ENCODE measurements around the gene MKX. TPM values are rescaled to one million over a fixed set of nuclear protein-coding genes. Genes with fewer than 3 reads are reported as not detected.

Gene MKX
- polyA plus RNA-seq, 2 of the 4 experiments (the other 2 are of a cell fraction) = 0.03 TPM; not detected in 1

DNA sequence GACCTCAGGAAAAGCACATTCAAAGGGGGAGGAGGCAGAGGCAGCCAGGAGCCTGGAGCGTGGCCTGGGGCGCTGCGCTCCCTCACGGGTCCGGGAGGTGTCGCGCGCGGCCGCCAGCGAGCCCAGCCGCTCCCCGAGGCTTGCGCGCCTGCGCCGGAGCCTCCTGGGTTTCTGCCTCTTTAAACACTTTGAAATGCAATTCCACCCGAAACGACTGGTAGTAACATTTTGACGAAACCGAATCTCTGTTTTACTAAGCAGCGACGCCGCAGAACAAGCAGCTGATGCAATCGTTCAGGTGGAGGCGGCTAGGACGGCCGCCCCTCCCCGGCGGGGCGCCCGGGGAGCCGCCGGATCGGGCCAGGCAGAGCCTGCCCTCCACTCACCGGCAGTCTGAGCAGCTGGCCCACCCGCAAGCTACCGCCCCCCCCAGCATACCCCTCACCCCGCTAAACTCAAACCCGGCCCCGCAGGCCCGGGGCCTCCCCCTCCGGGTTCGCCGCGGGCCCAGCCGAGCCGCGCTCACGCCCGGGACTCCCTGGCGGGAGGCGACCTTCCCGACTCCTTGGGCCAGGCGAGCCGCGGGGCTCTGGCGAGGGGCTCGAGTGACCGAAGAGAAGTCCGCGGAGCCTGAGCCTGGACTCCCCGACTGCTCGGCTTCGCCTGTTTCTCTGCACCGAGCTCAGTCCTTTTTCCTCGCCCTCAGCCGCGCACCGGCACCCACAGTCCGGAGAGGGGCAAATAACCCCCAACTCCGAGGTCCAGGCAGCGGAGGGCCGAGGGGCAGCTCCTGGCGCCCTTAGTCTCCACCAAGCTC lies 3.2 kb downstream of the MKX start (continued):
- TF ChIP-seq, protein P1, sequence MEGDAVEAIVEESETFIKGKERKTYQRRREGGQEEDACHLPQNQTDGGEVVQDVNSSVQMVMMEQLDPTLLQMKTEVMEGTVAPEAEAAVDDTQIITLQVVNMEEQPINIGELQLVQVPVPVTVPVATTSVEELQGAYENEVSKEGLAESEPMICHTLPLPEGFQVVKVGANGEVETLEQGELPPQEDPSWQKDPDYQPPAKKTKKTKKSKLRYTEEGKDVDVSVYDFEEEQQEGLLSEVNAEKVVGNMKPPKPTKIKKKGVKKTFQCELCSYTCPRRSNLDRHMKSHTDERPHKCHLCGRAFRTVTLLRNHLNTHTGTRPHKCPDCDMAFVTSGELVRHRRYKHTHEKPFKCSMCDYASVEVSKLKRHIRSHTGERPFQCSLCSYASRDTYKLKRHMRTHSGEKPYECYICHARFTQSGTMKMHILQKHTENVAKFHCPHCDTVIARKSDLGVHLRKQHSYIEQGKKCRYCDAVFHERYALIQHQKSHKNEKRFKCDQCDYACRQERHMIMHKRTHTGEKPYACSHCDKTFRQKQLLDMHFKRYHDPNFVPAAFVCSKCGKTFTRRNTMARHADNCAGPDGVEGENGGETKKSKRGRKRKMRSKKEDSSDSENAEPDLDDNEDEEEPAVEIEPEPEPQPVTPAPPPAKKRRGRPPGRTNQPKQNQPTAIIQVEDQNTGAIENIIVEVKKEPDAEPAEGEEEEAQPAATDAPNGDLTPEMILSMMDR (IDR thresholded peaks at IDR 0.05) = peak; percentile 68
- TF ChIP-seq KDM1A (IDR thresholded peaks at IDR 0.05; ENCODE audit: low read depth) = no peak

DNA sequence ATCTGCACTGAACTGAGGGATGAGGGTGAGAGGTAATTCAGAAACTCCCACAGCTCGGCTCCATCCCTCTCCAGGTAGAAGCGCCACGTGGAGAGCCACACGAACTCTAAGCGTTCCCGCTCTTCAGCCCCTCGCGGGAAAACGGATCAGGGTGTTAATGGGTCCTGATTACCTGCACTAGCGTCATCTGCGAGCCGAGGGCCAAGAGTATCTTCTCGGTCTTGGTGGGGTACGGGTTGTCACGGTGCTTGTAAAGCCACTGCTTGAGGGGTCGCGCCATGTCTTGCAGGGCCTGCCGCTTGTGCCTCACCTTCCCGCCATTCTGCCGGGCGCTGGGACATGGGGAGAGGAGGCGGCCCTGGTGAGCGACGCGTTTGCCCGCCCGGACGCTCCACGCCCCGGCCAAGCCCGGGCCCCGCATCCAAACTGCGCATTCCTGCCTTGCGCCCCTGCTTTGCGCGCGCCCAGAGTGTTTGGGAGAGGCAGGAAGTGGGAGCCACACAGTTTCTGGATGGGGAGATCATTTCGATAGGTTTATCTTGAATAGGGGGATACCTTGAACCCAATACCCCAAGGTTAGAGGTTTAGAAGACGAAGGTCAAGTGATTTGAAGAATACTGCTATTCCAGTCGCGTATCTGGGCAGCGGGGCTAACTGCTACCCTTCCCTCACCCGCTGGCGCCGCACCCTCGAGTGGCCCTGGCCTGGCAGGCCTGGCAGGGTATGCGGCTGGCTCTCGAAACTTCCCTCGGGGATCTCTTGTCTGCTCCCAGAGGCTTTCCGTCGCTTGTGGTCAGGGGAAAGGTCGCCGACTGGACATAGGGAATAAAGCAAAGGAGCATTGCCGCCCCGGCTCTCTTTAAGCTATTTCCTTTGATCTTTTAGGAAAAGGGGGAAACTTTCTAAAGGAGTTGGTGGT lies 4.2 kb downstream of the MKX start:
- H3K4me2 ChIP-seq = peak overlapping the region; percentile 93
- H3K4me3 ChIP-seq = peak overlapping the region; percentile 64; the same call in 2 of the 3 replicates
- ChIA-PET CTCF (interaction anchor here (0.7 to 2.4 kb wide), 9 partner anchors 8 to 501 kb away, joined by 3 to 13 read pairs (median 3); no protein-coding TSS in a partner anchor), POLR2A (no interaction called here)
- DNase-seq (ENCODE audit: low read depth in 1 of 2, low spot score in 1 of 2) = no peak
- no peak for TF ChIP-seq JUNB (IDR thresholded peaks at IDR 0.05)
- no peak for TF ChIP-seq TFCP2L1 (CRISPR knock-in tag; IDR thresholded peaks at IDR 0.05)
- no peak for TF ChIP-seq SREBF2 (IDR thresholded peaks at IDR 0.05)
- TF ChIP-seq, protein P2, sequence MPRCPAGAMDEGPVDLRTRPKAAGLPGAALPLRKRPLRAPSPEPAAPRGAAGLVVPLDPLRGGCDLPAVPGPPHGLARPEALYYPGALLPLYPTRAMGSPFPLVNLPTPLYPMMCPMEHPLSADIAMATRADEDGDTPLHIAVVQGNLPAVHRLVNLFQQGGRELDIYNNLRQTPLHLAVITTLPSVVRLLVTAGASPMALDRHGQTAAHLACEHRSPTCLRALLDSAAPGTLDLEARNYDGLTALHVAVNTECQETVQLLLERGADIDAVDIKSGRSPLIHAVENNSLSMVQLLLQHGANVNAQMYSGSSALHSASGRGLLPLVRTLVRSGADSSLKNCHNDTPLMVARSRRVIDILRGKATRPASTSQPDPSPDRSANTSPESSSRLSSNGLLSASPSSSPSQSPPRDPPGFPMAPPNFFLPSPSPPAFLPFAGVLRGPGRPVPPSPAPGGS (IDR thresholded peaks at IDR 0.05) = no peak
- no peak for TF ChIP-seq NR3C1 (IDR thresholded peaks at IDR 0.05)
- no peak for TF ChIP-seq KDM1A (IDR thresholded peaks at IDR 0.05; ENCODE audit: low read depth)
- no peak for TF ChIP-seq ZNF302 (CRISPR knock-in tag; IDR thresholded peaks at IDR 0.05)
- TF ChIP-seq RNF2 (IDR thresholded peaks at IDR 0.05; ENCODE audit: borderline replicate concordance, low read depth) = no peak
- no peak for TF ChIP-seq MAFK (IDR thresholded peaks at IDR 0.05; ENCODE audit: partially characterized antibody)
- no peak for TF ChIP-seq ESRRA (IDR thresholded peaks at IDR 0.05; ENCODE audit: borderline replicate concordance, low read length)
- H3K9me3 ChIP-seq = no peaks in the 10 kb centered on the region
- no peak for FAIRE-seq
- H3K4me1 ChIP-seq = peaks cover 33% of the 10 kb centered on the region
- H3K27ac ChIP-seq = no peak overlapping the region
- no peak for ATAC-seq
- WGBS (ENCODE audit: missing lambda C conversion rate) = 81% methylated on average over 51 of the region's 55 CpGs

DNA sequence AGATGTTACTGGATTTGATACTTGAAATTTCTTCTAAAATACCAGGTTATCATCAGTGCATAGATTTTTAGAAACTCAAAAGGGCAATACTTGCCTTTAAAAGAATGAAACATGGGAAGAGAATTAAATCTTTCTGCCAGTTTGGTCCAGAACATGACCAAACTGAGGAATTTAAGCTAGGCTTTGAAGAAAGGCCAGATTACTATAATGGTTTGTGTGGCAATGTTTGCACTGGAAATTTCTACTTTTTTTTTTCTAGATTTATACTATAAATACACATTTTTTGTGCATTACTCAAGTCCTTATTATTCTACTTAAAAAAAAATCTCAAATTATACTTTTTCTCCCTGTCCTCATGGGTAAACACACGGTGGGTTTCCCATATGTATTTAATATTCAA lies 9.2 kb downstream of the MKX start:
- POLR2A ChIA-PET = no interaction called here
- no peak overlapping the region for H3K27ac ChIP-seq
- no peak for TF ChIP-seq HOXB13 (CRISPR knock-in tag; IDR thresholded peaks at IDR 0.05; ENCODE audit: low read depth)
- no peak for TF ChIP-seq RAD21 (conservative IDR thresholded peaks at IDR 0.05 in 1 of 2, IDR thresholded peaks at IDR 0.05 in 1 of 2)
- no peak for TF ChIP-seq RCOR1 (IDR thresholded peaks at IDR 0.05; ENCODE audit: low read depth, low read length)
- no peak for TF ChIP-seq EHF (CRISPR knock-in tag; IDR thresholded peaks at IDR 0.05)
- TF ChIP-seq RFX5 (IDR thresholded peaks at IDR 0.05) = no peak
- TF ChIP-seq TFCP2L1 (CRISPR knock-in tag; IDR thresholded peaks at IDR 0.05) = no peak
- TF ChIP-seq ZNF302 (CRISPR knock-in tag; IDR thresholded peaks at IDR 0.05) = no peak
- no peak for TF ChIP-seq MAFK (IDR thresholded peaks at IDR 0.05; ENCODE audit: partially characterized antibody)
- TF ChIP-seq MYC (IDR thresholded peaks at IDR 0.05; ENCODE audit: borderline replicate concordance, low read length) = no peak
- no peak for TF ChIP-seq CHD2 (IDR thresholded peaks at IDR 0.05; ENCODE audit: low read length, partially characterized antibody)
- no peak for TF ChIP-seq HDAC2 (IDR thresholded peaks at IDR 0.05)
- no peak for TF ChIP-seq FOXS1 (CRISPR knock-in tag; IDR thresholded peaks at IDR 0.05)
- TF ChIP-seq POLR2A (IDR thresholded peaks at IDR 0.05; ENCODE audit: low read length) = no peak
- TF ChIP-seq CHD4 (IDR thresholded peaks at IDR 0.05; ENCODE audit: borderline replicate concordance) = no peak
- TF ChIP-seq NFE2L2 (conservative IDR thresholded peaks at IDR 0.05; ENCODE audit: low read length) = no peak
- TF ChIP-seq, protein P3, sequence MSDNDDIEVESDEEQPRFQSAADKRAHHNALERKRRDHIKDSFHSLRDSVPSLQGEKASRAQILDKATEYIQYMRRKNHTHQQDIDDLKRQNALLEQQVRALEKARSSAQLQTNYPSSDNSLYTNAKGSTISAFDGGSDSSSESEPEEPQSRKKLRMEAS (IDR thresholded peaks at IDR 0.05) = no peak
- H3K4me2 ChIP-seq = no peak overlapping the region
- CTCF ChIA-PET = no interaction called here
- H3K4me1 ChIP-seq = no peaks in the 10 kb centered on the region
- ATAC-seq (no peak), DNase-seq (ENCODE audit: low read depth in 1 of 2, low spot score in 1 of 2) (no peak), FAIRE-seq (no peak)
- WGBS (ENCODE audit: missing lambda C conversion rate) = 2% methylated on average over 1 of the region's 1 CpG
- no peak overlapping the region for H3K4me3 ChIP-seq
- no peaks in the 10 kb centered on the region for H3K9me3 ChIP-seq
